Endodermal cell (in vitro differentiated cells): ENCODE results near the gene LSR. TPM values are rescaled to one million over a fixed set of nuclear protein-coding genes. Genes with fewer than 3 reads are reported as not detected.

Source experiments
- DNase-seq: peaks from one replicate; pipeline ENCODE4 v3.0.0-alpha.2; 2017
- H3K27ac ChIP-seq: 2 replicates; pipeline ENCODE4 v1.5.1; 2013; ENCODE audit warnings: mild to moderate bottlenecking, low read depth, low read length, moderate library complexity
- H3K27me3 ChIP-seq: 2 replicates; pipeline ENCODE4 v1.6.1; 2013; ENCODE audit warnings: mild to moderate bottlenecking, low read length, moderate library complexity; ENCODE audit not compliant: insufficient read depth, control insufficient read depth, poor library complexity, severe bottlenecking
- H3K36me3 ChIP-seq: 2 replicates; pipeline ENCODE4 v1.7.0; 2013; ENCODE audit warnings: mild to moderate bottlenecking, low read length, moderate library complexity; ENCODE audit not compliant: control insufficient read depth, insufficient read depth
- H3K4me1 ChIP-seq: one replicate; pipeline ENCODE4 v1.7.0; 2013; ENCODE audit warnings: low read length; ENCODE audit not compliant: control insufficient read depth, insufficient read depth
- H3K4me3 ChIP-seq: 2 replicates; pipeline ENCODE4 v1.5.1; 2013; ENCODE audit warnings: mild to moderate bottlenecking, low read length, moderate library complexity
- H3K9ac ChIP-seq: 2 replicates; pipeline ENCODE4 v1.6.1; 2013; ENCODE audit warnings: mild to moderate bottlenecking, low read length, moderate library complexity; ENCODE audit not compliant: poor library complexity, severe bottlenecking; ENCODE audit errors: extremely low read depth
- H3K9me3 ChIP-seq: 2 replicates; pipeline ENCODE4 v1.6.1; 2013; ENCODE audit warnings: mild to moderate bottlenecking, low read length, moderate library complexity; ENCODE audit not compliant: control insufficient read depth
- H3K27ac Mint-ChIP-seq: 2 replicates; pipeline ENCODE4 v1.8.0; 2020; ENCODE audit warnings: mixed read lengths
- H3K27me3 Mint-ChIP-seq: 2 replicates; pipeline ENCODE4 v1.8.0; 2021; ENCODE audit warnings: mild to moderate bottlenecking, mixed read lengths; ENCODE audit not compliant: insufficient read depth
- H3K36me3 Mint-ChIP-seq: 2 replicates; pipeline ENCODE4 v1.8.0; 2020; ENCODE audit warnings: low read depth, mixed read lengths
- H3K4me1 Mint-ChIP-seq: 2 replicates; pipeline ENCODE4 v1.8.0; 2020; ENCODE audit warnings: mixed read lengths
- H3K4me3 Mint-ChIP-seq: 2 replicates; pipeline ENCODE4 v1.8.0; 2020; ENCODE audit warnings: mild to moderate bottlenecking, moderate library complexity, mixed read lengths
- H3K9me3 Mint-ChIP-seq: 2 replicates; pipeline ENCODE4 v1.8.0; 2020; ENCODE audit warnings: mild to moderate bottlenecking, mixed read lengths
- CTCF ChIP-seq: fragments of 200-600 bp; sonication (generic); conservative IDR thresholded peaks from 2 replicates; pipeline ENCODE4 v1.5.0; 2021; ENCODE audit warnings: antibody characterized with exemption, mild to moderate bottlenecking
- WGBS, 2 experiments: methylation state at CpG; one replicate each; pipeline versions ENCODE4 v1.1.5 to v1.1.7; 2013; ENCODE audit warnings: missing lambda C conversion rate in 2 of 2, mixed read lengths in 1 of 2; ENCODE audit not compliant: insufficient coverage in 1 of 2, insufficient read length in 1 of 2; 5-methylcytosine and 5-hydroxymethylcytosine counted together
- total RNA-seq, 2 donors: library from RNA; stranded (reverse); fragmentation: NEBNext Ultra II Directional in 1 of 2; extraction: Animal tissue kit (Norgen Biotek cat#: 25700) in 1 of 2; gene quantifications; 2 replicates in 1 of 2; 3 replicates in 1 of 2; pipeline ENCODE4 v1.2.1, GENCODE V29; 2021

Gene LSR
- total RNA-seq, 2 donors from 2014 or later: 112 to 170 TPM

DNA sequence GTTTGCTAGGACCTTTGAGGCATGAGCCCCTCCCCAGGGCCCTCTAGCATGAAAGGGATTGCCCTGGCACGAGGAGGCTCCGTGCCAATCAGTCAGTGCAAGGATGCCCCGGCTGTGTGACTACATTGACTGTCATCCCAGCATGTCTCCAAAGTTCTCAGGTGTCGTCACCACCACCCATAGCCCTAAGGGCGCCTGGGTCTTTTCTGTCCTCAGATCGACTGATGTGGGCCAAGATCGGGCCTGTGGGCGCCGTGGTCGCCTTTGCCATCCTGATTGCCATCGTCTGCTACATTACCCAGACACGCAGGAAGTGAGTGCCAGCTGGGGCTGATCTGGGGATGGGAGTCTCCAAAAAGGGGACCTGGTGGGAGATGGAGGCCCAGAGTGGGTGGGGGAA, 61.5 kb downstream of the LSR start:
- Mint-ChIP-seq H3K4me3 (no peak overlapping the region), H3K27me3 (no peaks in the 10 kb centered on the region), H3K36me3 (no peaks in the 10 kb centered on the region), H3K9me3 (no peaks in the 10 kb centered on the region), H3K4me1 (no peaks in the 10 kb centered on the region), H3K27ac (no peak overlapping the region)
- TF ChIP-seq CTCF: no peak
- Histone ChIP-seq H3K36me3 (no peaks in the 10 kb centered on the region), H3K27me3 (no peaks in the 10 kb centered on the region), H3K27ac (no peak overlapping the region), H3K4me1 (no peaks in the 10 kb centered on the region), H3K4me3 (no peak overlapping the region), H3K9me3 (no peaks in the 10 kb centered on the region), H3K9ac (no peak overlapping the region)
- no peak for DNase-seq
- 96% methylated on average over 12 of the region's 12 CpGs for WGBS, 2 experiments

DNA sequence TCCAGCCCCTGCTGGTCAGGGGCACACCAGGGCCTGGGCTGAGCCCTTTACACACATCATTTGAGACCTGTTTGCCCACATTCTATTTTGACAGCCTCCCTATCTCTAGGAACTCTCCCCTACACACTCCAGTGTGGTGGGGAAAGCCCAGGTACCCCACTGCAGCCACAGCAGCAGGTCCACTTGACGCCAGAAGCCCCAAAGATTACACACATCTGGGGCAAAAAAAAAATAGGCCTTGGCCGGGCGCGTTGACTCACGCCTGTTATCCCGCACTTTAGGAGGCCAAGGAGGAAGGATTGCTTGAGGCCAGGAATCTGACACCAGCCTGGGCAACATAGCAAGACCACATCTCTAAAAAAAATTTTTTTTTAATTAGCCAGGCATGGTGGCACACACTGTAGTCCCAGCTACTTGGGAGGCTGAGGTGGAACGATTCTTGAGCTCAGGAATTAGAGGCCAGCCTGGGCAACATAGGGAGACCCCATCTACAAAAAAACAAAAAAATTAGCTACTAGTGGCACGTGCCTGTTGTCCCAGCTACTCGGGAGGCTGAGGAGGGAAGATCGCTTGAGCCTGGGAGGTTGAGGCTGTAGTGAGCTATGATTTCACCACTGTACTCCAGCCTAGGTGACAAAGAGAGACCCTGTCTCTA, 62.1 kb downstream of the LSR start:
- 92 to 94% methylated on average over 7 to 10 of the region's 10 CpGs for WGBS, 2 experiments
- Histone ChIP-seq H3K4me3 (no peak overlapping the region), H3K27me3 (no peaks in the 10 kb centered on the region), H3K9me3 (no peaks in the 10 kb centered on the region), H3K4me1 (no peaks in the 10 kb centered on the region), H3K27ac (no peak overlapping the region), H3K36me3 (no peaks in the 10 kb centered on the region), H3K9ac (no peak overlapping the region)
- H3K9me3 Mint-ChIP-seq: no peaks in the 10 kb centered on the region
- no peak overlapping the region for H3K4me3 Mint-ChIP-seq
- no peaks in the 10 kb centered on the region for H3K36me3 Mint-ChIP-seq
- no peaks in the 10 kb centered on the region for H3K4me1 Mint-ChIP-seq
- no peak for TF ChIP-seq CTCF
- no peak for DNase-seq
- H3K27me3 Mint-ChIP-seq: no peaks in the 10 kb centered on the region
- no peak overlapping the region for H3K27ac Mint-ChIP-seq

- no peaks in the 10 kb centered on the region for H3K9me3 Mint-ChIP-seq
- no peak overlapping the region for H3K4me3 Mint-ChIP-seq
Measured at GRCh38 chr19:35311901-35312665, 63.3 kb downstream of the LSR start.

More at GRCh38 chr19:35311901-35312665, 63.3 kb downstream of the LSR start:
- Mint-ChIP-seq H3K36me3 (no peaks in the 10 kb centered on the region), H3K27me3 (no peaks in the 10 kb centered on the region), H3K27ac (no peak overlapping the region), H3K4me1 (no peaks in the 10 kb centered on the region)
- H3K36me3 ChIP-seq: no peaks in the 10 kb centered on the region
- no peaks in the 10 kb centered on the region for H3K4me1 ChIP-seq
- 84 to 88% methylated on average over 6 to 21 of the region's 21 CpGs for WGBS, 2 experiments
- no peak overlapping the region for H3K27ac ChIP-seq
- H3K4me3 ChIP-seq: no peak overlapping the region
- H3K9me3 ChIP-seq: no peaks in the 10 kb centered on the region
- no peaks in the 10 kb centered on the region for H3K27me3 ChIP-seq
- no peak for TF ChIP-seq CTCF
- H3K9ac ChIP-seq: no peak overlapping the region
- DNase-seq: peak; percentile 55
